Mesenteric fat pad (tissue), 1 donor: ENCODE data around the gene BEST2. TPM values are rescaled to one million over a fixed set of nuclear protein-coding genes. Genes with fewer than 3 reads are reported as not detected.

ENCODE experiments used
- DNase-seq: peaks from one replicate; pipeline ENCODE4 v3.0.0-alpha.2; 2020; ENCODE audit warnings: low spot score
- total RNA-seq: library from RNA; stranded (reverse); fragmentation: NEBNext Ultra II Directional; extraction: Animal tissue kit (Norgen Biotek cat#: 25700); gene quantifications from one replicate; pipeline ENCODE4 v1.2.1, GENCODE V29; 2021
- donor health status: DM: yes; HTN: yes; CAD: no.

Gene BEST2
- total RNA-seq, 1 donor from 2014 or later: not detected

GRCh38 chr19:12730064-12730463 is 21.5 kb upstream of the BEST2 start:
- DNase-seq: no peak

DNA sequence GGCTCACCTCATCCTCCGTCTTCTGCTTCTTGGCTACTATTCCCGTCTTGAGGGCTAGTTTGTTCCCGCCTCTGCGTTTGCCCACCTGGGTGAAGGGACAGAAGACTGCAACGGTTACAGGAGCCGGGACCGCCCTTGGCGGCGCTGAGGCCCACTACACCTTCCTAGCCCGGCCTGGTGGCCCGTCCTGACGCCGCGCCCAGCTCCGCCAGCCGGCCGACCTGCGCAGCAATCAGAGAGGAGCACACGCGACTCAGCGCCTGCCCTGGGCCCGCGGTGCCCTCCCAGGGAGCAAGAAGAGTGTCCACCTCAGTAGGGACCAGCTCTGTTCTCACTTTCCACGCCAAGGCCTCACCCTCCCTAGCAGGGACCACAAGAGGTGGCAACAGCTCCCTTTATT is 20.3 kb upstream of the BEST2 start:
- no peak for DNase-seq

- no peak for DNase-seq
Observed at GRCh38 chr19:12733369-12734214, 18.0 kb upstream of the BEST2 start.

DNA sequence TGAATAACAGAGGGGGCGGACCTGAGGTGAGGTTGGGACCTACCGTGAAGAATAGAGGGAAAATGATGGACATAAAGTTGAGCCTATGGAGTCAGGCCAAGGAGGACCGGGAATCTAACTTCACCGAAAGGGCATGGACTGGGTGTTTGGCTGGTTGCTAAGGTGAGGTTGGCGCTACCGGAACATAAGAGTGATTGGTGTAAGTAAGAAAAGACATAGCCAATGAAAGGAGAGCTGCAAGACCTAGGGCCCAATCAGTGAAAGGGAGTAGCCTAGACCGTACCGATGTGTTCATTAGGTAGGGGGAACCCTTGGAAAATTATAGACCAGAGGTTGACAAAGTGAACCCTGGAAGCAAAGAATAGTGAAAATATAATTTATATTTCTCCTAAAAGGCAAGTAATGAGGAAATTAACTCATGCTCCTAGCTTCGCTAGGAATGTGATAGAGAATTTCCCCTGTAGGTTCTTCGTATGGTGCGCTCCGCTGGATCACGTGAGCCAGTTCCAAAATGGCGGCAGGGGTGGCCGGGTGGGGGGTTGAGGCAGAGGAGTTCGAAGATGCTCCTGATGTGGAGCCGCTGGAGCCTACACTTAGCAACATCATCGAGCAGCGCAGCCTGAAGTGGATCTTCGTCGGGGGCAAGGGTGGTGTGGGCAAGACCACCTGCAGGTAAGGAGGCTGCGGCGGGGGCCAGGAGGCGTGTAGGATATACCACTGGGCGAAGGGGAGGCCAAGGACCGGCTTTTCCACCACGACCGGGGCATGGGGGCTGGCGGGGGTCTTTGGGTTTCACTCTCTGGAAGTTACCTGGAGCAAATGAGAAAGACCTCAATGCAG is 14.4 kb upstream of the BEST2 start, which contains the start of gene GET3:
Gene GET3, plus strand, starts transcription at position 503 of the 840 bp plus-strand sequence. Its CDS starts 9 bp downstream, at position 512.
- DNase-seq: peak; percentile 91

- DNase-seq: no peak
Observed at GRCh38 chr19:12737835-12738351, 13.7 kb upstream of the BEST2 start.

GRCh38 chr19:12745166-12745897 is 6.3 kb upstream of the BEST2 start:
- no peak for DNase-seq

DNA sequence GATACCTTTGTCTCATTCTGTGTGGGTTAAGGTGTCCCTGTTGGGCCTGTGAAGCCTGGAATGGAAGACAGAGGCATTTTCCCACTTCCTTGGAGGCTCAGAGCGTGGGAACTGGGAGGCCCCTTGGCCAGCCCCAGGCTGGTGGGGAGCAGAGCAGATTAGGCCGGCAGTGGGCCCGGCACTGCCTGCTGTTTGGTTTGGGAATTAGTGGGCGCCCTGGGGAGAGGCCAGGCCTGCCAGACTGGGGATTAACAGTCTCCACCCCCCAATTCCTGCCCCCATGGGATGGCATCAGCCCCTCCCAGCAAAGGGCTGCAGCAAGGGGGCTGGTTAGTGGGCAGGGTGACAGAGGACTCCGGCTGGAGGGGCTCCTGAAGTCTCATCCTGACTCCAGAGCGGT is 3.1 kb upstream of the BEST2 start:
- DNase-seq: no peak

DNA sequence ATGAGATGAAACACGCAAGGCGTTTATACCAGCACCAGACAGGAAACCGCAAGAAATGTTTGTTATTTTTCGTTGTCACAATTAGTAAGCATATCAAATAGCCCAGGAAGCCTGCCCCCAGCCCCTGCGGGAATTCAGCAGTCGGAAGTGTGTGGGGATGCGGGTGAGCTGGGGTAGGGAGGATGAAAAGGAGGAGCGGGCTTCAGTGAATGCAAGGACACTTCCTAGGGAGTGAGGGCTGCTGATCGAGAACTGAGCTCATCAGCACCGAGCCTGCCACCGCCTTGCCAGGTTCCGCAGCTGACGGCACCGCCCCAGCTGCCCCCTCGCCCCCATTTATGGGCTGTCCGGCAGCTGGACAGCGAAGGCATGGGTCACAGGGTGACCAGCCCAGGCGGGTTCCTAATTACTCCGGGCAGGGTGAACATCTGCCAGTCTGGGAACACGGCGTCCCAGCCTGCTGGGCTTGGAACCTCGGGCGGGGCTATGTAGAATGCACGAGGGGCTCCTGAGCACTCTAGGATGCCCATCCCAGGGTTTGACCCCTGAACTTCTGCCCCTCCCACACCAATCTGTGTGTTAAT is 1.6 kb upstream of the BEST2 start:
- DNase-seq: no peak

- DNase-seq: no peak
Observed at GRCh38 chr19:12750851-12751250, 740 bp upstream of the BEST2 start.

DNA sequence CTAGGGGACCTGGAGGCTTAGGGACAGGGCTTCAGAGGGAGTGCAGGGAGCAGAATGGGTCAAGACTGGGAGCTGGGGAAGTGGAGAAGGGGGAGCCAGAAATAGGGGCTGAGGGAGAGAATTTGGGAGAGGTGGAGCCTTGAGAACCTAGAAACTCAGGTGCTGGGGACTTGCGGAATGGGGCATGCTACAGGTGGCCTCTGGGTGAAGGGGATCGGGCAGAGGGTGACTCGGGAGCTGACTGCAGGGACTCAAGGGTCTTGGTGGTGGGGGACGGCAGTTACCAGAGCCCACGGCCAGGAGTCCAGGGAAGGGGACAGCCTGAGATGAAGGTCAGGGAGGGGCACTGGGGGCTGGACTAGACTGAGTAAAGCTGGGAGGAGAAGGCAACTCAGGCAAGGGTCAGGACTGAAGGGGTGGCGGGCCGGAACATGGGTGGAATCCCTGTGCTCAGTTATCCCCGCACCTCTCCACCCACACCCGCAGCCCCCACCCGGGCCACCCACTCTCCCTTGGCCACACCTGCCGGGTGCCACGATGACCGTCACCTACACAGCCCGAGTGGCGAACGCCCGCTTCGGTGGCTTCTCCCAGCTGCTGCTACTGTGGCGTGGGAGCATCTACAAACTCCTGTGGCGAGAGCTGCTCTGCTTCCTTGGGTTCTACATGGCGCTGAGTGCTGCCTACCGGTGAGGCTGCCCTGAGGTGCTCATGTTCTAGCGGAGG is 628 bp downstream of the BEST2 start:
- DNase-seq: no peak

DNA sequence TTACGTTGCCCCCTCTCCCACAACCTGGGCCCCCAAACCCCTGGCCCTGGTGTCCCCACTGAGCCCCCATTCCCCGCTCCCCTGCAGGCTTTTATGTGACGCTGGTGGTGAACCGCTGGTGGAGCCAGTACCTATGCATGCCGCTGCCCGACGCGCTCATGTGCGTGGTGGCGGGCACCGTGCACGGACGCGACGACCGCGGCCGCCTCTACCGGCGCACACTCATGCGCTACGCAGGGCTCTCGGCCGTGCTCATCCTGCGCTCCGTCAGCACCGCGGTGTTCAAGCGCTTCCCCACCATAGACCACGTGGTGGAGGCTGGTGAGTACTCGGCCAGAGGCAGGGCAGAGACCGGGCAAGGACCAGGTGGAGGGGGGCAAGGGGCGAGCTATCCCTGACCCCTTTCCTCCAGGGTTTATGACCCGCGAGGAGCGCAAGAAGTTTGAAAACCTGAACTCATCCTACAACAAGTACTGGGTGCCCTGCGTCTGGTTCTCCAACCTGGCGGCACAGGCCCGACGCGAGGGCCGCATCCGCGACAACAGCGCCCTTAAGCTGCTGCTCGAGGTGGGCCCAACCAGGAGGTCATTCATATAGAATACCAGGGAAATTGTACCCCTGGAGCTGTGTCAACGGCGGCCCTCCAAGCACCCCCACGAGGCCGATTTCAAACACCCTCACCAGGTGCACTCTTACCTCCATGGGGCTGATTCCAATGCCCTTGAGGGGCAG is 3.0 kb downstream of the BEST2 start:
- no peak for DNase-seq

DNA sequence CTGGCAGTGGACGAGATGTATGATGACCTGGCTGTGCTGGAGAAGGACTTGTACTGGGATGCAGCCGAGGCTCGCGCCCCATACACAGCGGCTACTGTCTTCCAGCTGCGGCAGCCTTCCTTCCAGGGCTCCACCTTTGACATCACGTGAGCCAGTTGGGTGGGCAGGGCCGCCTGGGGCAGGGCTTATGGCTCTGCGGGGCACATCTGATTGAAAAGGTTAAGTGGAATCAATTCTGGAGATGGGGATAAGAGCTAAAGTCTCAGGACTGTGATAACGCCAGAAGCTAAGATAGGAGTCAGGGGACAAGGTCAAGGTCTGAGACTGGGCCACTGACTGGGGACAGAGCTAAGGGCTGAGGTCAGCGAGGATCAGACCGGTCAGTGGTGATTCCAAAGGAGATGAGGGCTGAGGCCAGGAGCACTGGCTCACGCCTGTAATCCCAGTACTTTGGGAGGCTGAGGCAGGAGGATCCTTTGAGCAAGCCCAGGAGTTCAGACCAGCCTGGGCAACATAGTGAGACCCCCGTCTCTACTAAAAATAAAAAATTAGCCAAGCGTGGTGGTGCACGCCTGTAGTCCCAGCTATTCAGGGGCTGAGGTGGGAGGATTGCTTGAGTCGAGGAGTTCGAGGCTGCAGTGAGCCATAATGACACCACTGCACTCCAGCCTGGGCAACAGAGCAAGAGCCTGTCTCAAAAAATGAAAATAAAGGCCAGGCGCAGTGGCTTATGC is 4.7 kb downstream of the BEST2 start:
- no peak for DNase-seq

GRCh38 chr19:12757544-12758274 is 6.1 kb downstream of the BEST2 start:
- DNase-seq: peak; percentile 93

DNA sequence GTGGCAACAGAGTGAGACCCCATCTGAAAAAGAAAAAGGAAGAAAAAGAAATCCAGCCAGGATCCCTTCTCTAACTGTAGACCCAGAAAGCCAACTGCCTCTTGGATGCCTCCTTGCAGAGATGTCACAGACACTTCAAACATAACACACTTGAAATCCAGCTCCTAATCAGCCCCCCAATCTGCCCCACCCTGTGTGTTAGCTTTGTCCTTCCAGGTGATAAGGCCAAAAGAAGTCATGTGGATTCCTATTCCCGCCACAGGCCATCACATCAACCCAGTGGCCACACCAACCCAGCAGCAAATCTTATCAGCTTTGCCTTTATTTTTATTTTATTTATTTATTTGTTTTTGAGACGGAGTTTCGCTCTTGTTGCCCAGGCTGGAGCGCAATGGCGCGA is 8.1 kb downstream of the BEST2 start:
- no peak for DNase-seq

GRCh38 chr19:12763100-12763499 is 11.5 kb downstream of the BEST2 start:
- no peak for DNase-seq

DNA sequence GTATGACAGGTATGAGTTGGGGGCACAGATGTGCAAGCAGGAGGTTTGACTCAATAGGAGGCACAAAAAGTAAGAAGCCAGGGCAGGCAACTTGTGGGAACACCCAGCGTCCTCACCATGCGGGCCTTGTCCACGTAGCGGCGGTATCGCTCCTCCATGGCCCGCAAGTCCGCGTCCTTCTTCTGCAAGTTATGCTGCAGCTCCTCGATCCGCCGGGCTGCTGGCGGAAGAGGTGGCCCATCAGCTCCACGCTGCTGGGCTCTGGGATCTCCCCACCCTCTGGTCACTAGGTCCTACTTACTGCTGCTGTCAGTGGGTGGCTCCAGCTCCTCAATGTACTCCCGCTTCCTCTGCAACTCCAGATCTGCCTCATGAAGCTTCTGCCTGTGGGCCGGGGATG is 13.1 kb downstream of the BEST2 start:
- no peak for DNase-seq

DNA sequence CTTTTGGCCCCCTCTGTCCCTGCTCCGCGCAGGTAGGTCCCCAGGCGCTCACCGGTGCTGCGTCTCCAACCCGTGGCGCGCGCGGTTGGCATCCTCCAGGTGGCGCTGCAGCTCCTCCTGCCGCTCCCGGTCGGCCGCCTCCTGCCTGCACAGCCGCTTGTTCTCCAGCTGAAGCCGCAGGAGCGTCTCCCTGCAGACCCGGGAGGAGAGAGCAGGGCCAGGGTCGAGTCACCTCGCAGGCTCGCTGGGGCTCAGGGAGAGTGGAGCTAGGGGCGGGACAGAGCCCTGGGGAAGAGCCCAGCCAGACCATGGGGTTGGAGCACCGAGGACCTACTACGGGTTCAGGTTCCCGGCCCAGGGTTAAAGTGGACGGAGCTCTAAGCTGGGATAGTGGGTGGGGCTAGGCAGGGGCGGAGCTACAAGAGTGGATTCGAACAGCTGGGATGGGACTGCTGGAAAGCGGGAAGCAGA is 14.5 kb downstream of the BEST2 start:
- DNase-seq: peak; percentile 94

DNA sequence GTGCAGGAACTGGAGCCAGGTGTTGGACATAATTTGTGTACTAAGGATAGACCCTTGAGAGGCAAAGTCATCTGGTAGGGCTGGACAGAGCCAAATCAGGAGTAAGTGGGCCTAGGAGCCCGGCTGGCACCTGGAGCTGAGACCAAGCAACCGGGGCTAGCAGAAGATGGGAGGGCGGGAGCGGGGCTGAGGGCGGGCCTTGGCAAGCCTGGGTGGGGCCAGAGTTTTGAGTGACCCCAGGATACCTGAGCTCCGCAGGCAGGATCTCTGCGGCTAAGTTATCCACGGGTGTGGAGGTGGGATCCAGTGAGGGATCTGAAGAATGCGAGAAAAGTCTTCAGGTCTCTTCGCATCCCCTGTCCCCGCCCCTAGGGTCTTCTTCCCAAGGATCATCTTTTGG is 15.6 kb downstream of the BEST2 start:
- no peak for DNase-seq
